HG02571 (cell line): Measurements from ENCODE around the gene RABIF.
A peak's percentile ranks its signal among the peaks of the same experiment; 100 is the strongest.
"Not testable (repeated sequence)": the region's sequence is repeated elsewhere in the genome, so short reads cannot be mapped to it uniquely, and the experiment has no call there.

Experiments
- ATAC-seq: cut with Tn5 transposase; IDR thresholded peaks from one replicate; pipeline ENCODE4 v1.9.1; 2021; ENCODE audit warnings: mild to moderate bottlenecking, moderate library complexity; ENCODE audit not compliant: unreplicated experiment

Gene RABIF

GRCh38 chr1:202888531-202889360 is at the start of gene RABIF:
TSS of gene RABIF (minus strand) at chr1:202889149. CDS start at chr1:202889098, 51 bp downstream.
- ATAC-seq = peak; percentile 85

- no peak for ATAC-seq
Measured at GRCh38 chr1:202938287-202938925, 49.5 kb upstream of the RABIF start.

GRCh38 chr1:202936409-202936808 is 47.5 kb upstream of the RABIF start:
- ATAC-seq = not testable (repeated sequence)

GRCh38 chr1:202935844-202936243 is 46.9 kb upstream of the RABIF start:
- ATAC-seq = no peak

- ATAC-seq = no peak
Measured at GRCh38 chr1:202934755-202935154, 45.8 kb upstream of the RABIF start.

- ATAC-seq = no peak
Measured at GRCh38 chr1:202932476-202932875, 43.5 kb upstream of the RABIF start.

- peak; percentile 88 for ATAC-seq
Measured at GRCh38 chr1:202926581-202927491, 37.9 kb upstream of the RABIF start, which contains the start of gene KLHL12. TSS of gene KLHL12 (minus strand) at chr1:202927234. CDS start at chr1:202925162, 2,072 bp downstream.

GRCh38 chr1:202923533-202923932 is 34.6 kb upstream of the RABIF start:
- ATAC-seq = no peak

GRCh38 chr1:202919615-202920014 is 30.7 kb upstream of the RABIF start:
- ATAC-seq = no peak

GRCh38 chr1:202915146-202915545 is 26.2 kb upstream of the RABIF start:
- ATAC-seq = no peak

- not testable (repeated sequence) for ATAC-seq
Measured at GRCh38 chr1:202912476-202912875, 23.5 kb upstream of the RABIF start.

GRCh38 chr1:202909494-202909893 is 20.5 kb upstream of the RABIF start:
- no peak for ATAC-seq

- no peak for ATAC-seq
Measured at GRCh38 chr1:202908998-202909397, 20.0 kb upstream of the RABIF start.

- ATAC-seq = no peak
Measured at GRCh38 chr1:202905331-202905730, 16.4 kb upstream of the RABIF start.

- ATAC-seq = not testable (repeated sequence)
Measured at GRCh38 chr1:202903808-202904207, 14.9 kb upstream of the RABIF start.

GRCh38 chr1:202901555-202901954 is 12.6 kb upstream of the RABIF start:
- no peak for ATAC-seq

GRCh38 chr1:202892501-202892900 is 3.6 kb upstream of the RABIF start:
- no peak for ATAC-seq

- no peak for ATAC-seq
Measured at GRCh38 chr1:202890392-202890791, 1.4 kb upstream of the RABIF start.

GRCh38 chr1:202888221-202888530 is 773 bp downstream of the RABIF start:
- ATAC-seq = no peak

- ATAC-seq = no peak
Measured at GRCh38 chr1:202880961-202881460, 7.9 kb downstream of the RABIF start.

- no peak for ATAC-seq
Measured at GRCh38 chr1:202880062-202880461, 8.9 kb downstream of the RABIF start.
